MM.1S (cell line): ENCODE results near the gene IFI27L2.

Source experiments
- DNase-seq: peaks from one replicate; pipeline ENCODE4 v3.0.0-alpha.2; 2015
- H2AFZ ChIP-seq: fragments of 300-600 bp; sonication (generic); 2 replicates; pipeline ENCODE4 v1.6.0; 2016; ENCODE audit warnings: antibody characterized with exemption, low read length
- H3F3A ChIP-seq: fragments of 300-600 bp; sonication (generic); 2 replicates; pipeline ENCODE4 v1.6.1; 2016; ENCODE audit warnings: mild to moderate bottlenecking, antibody characterized with exemption, low read length, moderate library complexity, mixed read lengths; ENCODE audit not compliant: insufficient read depth
- H3K27ac ChIP-seq: fragments of 300-600 bp; sonication (generic); 2 replicates; pipeline ENCODE4 v1.5.1; 2016; ENCODE audit warnings: mild to moderate bottlenecking, low read length
- H3K27me3 ChIP-seq: fragments of 300-600 bp; sonication (generic); replicated peaks from 2 replicates; pipeline ENCODE4 v1.6.0; 2016; ENCODE audit warnings: low read length; ENCODE audit not compliant: insufficient read depth
- H3K36me3 ChIP-seq: fragments of 300-600 bp; sonication (generic); replicated peaks from 2 replicates; pipeline ENCODE4 v1.6.1; 2016; ENCODE audit warnings: mild to moderate bottlenecking, low read length, mixed read lengths; ENCODE audit not compliant: insufficient read depth
- H3K4me1 ChIP-seq: fragments of 300-600 bp; sonication (generic); 2 replicates; pipeline ENCODE4 v1.6.1; 2016; ENCODE audit warnings: low read length, mixed read lengths
- H3K4me2 ChIP-seq: fragments of 300-600 bp; sonication (generic); 2 replicates; pipeline ENCODE4 v1.6.0; 2016; ENCODE audit warnings: low read depth, low read length
- H3K4me3 ChIP-seq: fragments of 300-600 bp; sonication (generic); 2 replicates; pipeline ENCODE4 v1.5.1; 2016; ENCODE audit warnings: low read length, mixed read lengths
- H3K79me2 ChIP-seq: fragments of 300-600 bp; sonication (generic); 2 replicates; pipeline ENCODE4 v1.6.1; 2016; ENCODE audit warnings: mixed run types, low read length, mixed read lengths
- H3K9ac ChIP-seq: fragments of 300-600 bp; sonication (generic); 2 replicates; pipeline ENCODE4 v1.6.1; 2016; ENCODE audit warnings: low read length, mixed read lengths
- H3K9me2 ChIP-seq: fragments of 300-600 bp; sonication (generic); replicated peaks from 2 replicates; pipeline ENCODE4 v1.6.1; 2016; ENCODE audit warnings: mild to moderate bottlenecking, low read length, mixed read lengths; ENCODE audit not compliant: insufficient read depth
- H3K9me3 ChIP-seq: fragments of 300-600 bp; sonication (generic); replicated peaks from 2 replicates; pipeline ENCODE4 v1.6.1; 2016; ENCODE audit warnings: mild to moderate bottlenecking, low read length, mixed read lengths; ENCODE audit not compliant: insufficient read depth
- H4K20me1 ChIP-seq: fragments of 300-600 bp; sonication (generic); 2 replicates; pipeline ENCODE4 v1.6.1; 2016; ENCODE audit warnings: mild to moderate bottlenecking, low read length, moderate library complexity, mixed read lengths; ENCODE audit not compliant: insufficient read depth
- EZH2 ChIP-seq: fragments of 300-600 bp; sonication (generic); optimal IDR thresholded peaks from 2 replicates; pipeline ENCODE3; 2017; ENCODE audit warnings: low read depth, mild to moderate bottlenecking, antibody characterized with exemption, low read length, mixed read lengths
- EZH2phosphoT487 ChIP-seq: fragments of 300-600 bp; sonication (generic); IDR thresholded peaks from 2 replicates; pipeline ENCODE4 v1.6.1; 2018; ENCODE audit warnings: antibody characterized with exemption, low read length
- TF ChIP-seq, protein P1 (sequence below): fragments of 300-600 bp; sonication (generic); IDR thresholded peaks from 2 replicates; pipeline ENCODE4 v1.5.1; 2016; ENCODE audit warnings: antibody characterized with exemption, low read length, mixed read lengths

IFI27L2 gene

DNA sequence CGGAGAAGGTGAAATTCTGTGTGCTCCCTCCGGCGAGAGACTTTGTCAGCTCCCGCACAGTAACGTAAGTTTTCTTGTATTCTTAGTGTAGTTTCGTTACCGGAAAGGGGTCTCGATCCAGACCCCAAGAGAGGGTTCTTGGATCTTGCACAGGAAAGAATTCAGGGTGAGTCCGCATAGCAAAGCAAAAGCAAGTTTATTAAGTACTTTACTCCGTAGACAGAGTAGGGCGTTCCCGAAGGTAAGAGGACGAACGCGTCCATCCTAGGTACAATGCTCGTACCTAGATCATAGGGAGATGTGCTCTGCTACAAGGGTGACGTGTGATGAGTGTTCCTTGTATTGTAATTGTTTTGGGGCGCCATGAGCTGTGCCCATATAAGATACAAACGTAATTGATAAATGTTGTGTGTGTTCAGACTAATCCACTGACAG, 48.0 kb downstream of the IFI27L2 start:
- H2AFZ ChIP-seq: peak overlapping the region; percentile 83
- no peaks in the 10 kb centered on the region for H3K9me2 ChIP-seq
- H3F3A ChIP-seq: 0 out of 2 replicates have a peak, but pooled peaks cover 5% of the 10 kb centered on the region
- no peaks in the 10 kb centered on the region for H3K27me3 ChIP-seq
- peak overlapping the region; percentile 88 for H3K27ac ChIP-seq
- peak overlapping the region; percentile 95 for H3K9ac ChIP-seq
- H3K79me2 ChIP-seq: peaks cover 63% of the 10 kb centered on the region
- H3K36me3 ChIP-seq: no peaks in the 10 kb centered on the region
- H3K4me3 ChIP-seq: peak overlapping the region; percentile 83
- H3K9me3 ChIP-seq: no peaks in the 10 kb centered on the region
- peaks cover 13% of the 10 kb centered on the region; the same call in 1 of the 2 replicates for H3K4me1 ChIP-seq
- H4K20me1 ChIP-seq: no peaks in the 10 kb centered on the region; the same call in 1 of the 2 replicates
- peak overlapping the region; percentile 78 for H3K4me2 ChIP-seq
- TF ChIP-seq, protein P1, sequence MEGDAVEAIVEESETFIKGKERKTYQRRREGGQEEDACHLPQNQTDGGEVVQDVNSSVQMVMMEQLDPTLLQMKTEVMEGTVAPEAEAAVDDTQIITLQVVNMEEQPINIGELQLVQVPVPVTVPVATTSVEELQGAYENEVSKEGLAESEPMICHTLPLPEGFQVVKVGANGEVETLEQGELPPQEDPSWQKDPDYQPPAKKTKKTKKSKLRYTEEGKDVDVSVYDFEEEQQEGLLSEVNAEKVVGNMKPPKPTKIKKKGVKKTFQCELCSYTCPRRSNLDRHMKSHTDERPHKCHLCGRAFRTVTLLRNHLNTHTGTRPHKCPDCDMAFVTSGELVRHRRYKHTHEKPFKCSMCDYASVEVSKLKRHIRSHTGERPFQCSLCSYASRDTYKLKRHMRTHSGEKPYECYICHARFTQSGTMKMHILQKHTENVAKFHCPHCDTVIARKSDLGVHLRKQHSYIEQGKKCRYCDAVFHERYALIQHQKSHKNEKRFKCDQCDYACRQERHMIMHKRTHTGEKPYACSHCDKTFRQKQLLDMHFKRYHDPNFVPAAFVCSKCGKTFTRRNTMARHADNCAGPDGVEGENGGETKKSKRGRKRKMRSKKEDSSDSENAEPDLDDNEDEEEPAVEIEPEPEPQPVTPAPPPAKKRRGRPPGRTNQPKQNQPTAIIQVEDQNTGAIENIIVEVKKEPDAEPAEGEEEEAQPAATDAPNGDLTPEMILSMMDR: no peak
- peak; percentile 41 for DNase-seq

DNA sequence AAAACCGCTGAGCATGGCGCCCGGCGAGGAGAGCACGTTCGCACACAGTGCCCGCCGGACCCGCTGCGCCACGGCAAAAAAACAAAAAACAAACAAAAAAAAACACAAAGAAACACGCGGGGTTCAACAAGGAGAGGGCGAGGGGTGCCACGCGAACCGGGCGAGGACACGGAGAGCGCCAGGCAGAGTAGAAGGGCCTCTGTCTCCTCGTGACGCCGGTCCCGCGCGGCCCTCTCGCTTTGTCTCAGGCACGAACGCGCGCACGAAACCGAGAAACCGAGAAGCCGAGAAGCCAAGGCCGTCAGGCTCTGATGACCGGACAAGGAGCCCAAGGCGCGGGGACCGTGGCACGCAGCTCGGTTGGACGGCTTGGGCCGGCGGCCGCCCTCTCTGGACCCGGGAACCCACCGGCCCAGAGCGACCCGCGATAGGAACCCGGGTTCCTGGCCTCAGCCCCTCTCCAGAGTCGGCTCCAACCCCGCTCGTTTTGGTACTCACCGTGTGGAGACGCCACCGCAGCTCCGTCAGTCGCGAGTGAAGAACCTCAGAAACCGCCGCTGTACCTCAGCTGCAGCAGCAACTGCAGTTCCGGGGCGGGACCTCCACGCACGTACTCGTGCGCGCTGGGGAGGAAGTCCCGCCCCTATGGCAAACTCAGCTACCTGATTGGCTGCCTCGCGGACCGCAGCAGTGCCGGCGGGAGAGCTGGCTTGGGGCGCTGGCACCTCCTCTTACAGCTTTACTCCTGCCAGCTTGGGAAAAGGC, 48.6 kb downstream of the IFI27L2 start, which contains the start of the genes DDX24 and IFI27L1:
DDX24 (minus strand) TSS at position 582 of the 765 bp plus-strand sequence. CDS start 1,460 bp downstream, outside the sequence.
IFI27L1 (plus strand) TSS at position 690 of the 765 bp plus-strand sequence. CDS start 15,628 bp downstream, outside the sequence.
- Histone ChIP-seq H3K27ac (peak within 1 kb of the TSS; percentile 88), H3K9me3 (no peaks in the 10 kb centered on the region), H3K4me2 (peak within 1 kb of the TSS; percentile 83), H3K4me3 (peak within 1 kb of the TSS; percentile 83), H3K27me3 (no peaks in the 10 kb centered on the region), H3K4me1 (peaks cover 13% of the 10 kb centered on the region; the same call in 1 of the 2 replicates), H3K9me2 (no peaks in the 10 kb centered on the region), H2AFZ (peak within 1 kb of the TSS; percentile 83), H3K79me2 (peaks cover 69% of the 10 kb centered on the region), H3K9ac (peak within 1 kb of the TSS; percentile 95), H3K36me3 (no peaks in the 10 kb centered on the region), H4K20me1 (no peaks in the 10 kb centered on the region; the same call in 1 of the 2 replicates), H3F3A (0 out of 2 replicates have a peak, but pooled peaks cover 5% of the 10 kb centered on the region)
- peak; percentile 93 for DNase-seq
- TF ChIP-seq EZH2phosphoT487 (no peak), EZH2 (no peak)
- TF ChIP-seq, protein P1: no peak

DNA sequence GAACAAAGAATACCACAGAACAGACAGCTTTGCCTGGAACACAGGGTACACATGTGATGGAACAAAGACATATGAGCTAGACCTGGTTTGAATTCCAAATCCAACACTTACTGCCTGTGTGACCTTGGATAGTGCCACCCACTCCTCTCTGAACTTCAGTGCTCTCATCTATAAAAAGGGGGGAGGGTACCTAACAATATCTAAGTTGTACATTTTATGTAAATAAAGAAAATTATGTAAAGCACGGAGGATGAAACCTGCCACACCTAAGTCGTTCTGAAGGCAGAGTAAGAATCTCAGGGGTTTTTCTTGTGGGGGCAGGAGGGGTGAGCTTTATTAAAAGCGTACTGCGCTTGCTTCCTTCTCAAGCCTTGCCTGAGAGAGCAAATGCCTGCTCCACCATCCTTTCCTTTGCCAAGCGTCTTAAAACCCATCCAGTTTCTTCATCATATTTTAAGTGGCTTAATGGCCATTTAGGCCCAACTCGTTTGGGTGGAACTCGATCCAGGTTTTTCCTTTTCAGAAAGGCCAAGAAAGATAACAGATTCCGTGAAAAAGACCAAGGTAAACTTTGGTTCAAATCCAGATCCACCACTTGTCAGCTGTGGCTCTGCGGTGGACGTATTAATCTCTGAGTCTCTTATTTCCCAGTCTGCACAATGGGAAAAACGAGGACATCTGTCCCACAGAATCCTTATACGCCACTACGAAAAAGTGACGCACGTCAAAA, 49.3 kb downstream of the IFI27L2 start:
- H3K27ac ChIP-seq: peak overlapping the region; percentile 88
- DNase-seq: no peak

More for the DNA sequence above, 49.3 kb downstream of the IFI27L2 start:
- Histone ChIP-seq H3K79me2 (peaks cover 76% of the 10 kb centered on the region), H3K9me2 (no peaks in the 10 kb centered on the region), H3K4me2 (peak overlapping the region; percentile 83), H3K4me1 (peaks cover 13% of the 10 kb centered on the region; the same call in 1 of the 2 replicates), H3K9me3 (no peaks in the 10 kb centered on the region), H3K27me3 (no peaks in the 10 kb centered on the region), H3F3A (peaks cover 5% of the 10 kb centered on the region; the same call in 1 of the 2 replicates), H4K20me1 (no peaks in the 10 kb centered on the region; the same call in 1 of the 2 replicates), H2AFZ (no peak overlapping the region), H3K9ac (peak overlapping the region; percentile 95), H3K4me3 (peak overlapping the region; percentile 83), H3K36me3 (no peaks in the 10 kb centered on the region)
- TF ChIP-seq, protein P1: no peak
